ENCODE measurements around the gene PDE4B.

PDE4B gene

DNA sequence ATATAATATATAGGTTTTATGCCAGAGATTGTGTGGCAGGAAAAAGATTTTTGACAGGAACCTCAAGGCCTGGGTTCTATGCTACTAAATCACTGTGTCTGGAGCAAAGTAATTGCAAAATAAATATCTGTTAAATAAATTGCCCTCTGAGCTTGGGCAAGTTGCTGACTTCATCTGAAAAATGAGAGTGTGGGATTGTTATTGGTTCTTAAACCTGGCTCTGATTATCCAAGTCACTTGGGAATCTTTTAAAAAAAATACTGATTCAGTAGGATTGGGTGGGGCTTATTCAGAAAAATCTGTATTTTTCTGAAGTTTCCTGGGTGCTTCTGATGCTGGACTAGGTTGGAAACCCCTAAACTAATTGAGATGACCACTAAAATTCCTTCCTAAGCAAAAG lies 567.1 kb downstream of the PDE4B start:
- no peak overlapping the region for H3K4me3 ChIP-seq (replicated peaks; ENCODE audit: low read depth, low read length)
- DNase-seq (ENCODE audit: low read depth): no peak
- TF ChIP-seq, protein P1, sequence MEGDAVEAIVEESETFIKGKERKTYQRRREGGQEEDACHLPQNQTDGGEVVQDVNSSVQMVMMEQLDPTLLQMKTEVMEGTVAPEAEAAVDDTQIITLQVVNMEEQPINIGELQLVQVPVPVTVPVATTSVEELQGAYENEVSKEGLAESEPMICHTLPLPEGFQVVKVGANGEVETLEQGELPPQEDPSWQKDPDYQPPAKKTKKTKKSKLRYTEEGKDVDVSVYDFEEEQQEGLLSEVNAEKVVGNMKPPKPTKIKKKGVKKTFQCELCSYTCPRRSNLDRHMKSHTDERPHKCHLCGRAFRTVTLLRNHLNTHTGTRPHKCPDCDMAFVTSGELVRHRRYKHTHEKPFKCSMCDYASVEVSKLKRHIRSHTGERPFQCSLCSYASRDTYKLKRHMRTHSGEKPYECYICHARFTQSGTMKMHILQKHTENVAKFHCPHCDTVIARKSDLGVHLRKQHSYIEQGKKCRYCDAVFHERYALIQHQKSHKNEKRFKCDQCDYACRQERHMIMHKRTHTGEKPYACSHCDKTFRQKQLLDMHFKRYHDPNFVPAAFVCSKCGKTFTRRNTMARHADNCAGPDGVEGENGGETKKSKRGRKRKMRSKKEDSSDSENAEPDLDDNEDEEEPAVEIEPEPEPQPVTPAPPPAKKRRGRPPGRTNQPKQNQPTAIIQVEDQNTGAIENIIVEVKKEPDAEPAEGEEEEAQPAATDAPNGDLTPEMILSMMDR (IDR thresholded peaks at IDR 0.05; ENCODE audit: low read length, missing control alignments): no peak

DNA sequence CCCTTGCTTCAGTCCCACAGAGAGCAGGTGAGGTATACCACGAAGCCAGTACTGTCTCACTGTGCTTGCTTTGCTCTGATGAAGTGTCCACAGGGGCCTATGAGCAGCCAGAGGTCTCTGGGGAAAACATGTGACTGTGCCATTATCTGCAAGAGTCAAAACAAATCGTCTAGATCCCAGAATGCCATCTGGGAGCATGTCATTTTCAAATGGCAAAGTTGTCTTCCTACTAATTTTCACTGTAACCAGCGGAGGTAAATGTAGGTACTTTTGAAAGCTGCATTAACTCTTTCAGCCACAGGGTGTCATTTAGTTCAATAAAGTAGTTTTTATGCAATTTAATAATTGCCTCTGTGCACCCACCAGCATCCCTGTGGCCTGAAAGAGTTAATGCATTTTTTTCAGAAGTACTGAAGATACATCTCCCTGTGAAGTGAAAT lies 567.6 kb downstream of the PDE4B start:
- TF ChIP-seq, protein P1 (IDR thresholded peaks at IDR 0.05; ENCODE audit: low read length, missing control alignments): no peak
- no peak overlapping the region for H3K4me3 ChIP-seq (replicated peaks; ENCODE audit: low read depth, low read length)
- DNase-seq (ENCODE audit: low read depth): no peak

- TF ChIP-seq, protein P1 (IDR thresholded peaks at IDR 0.05; ENCODE audit: low read length, missing control alignments): no peak
- H3K4me3 ChIP-seq (replicated peaks; ENCODE audit: low read depth, low read length): no peak overlapping the region
- DNase-seq (ENCODE audit: low read depth): no peak
Measured at GRCh38 chr1:66364578-66365391, 572.1 kb downstream of the PDE4B start.

GRCh38 chr1:66365635-66366034 lies 572.9 kb downstream of the PDE4B start:
- DNase-seq (ENCODE audit: low read depth): no peak
- H3K4me3 ChIP-seq (replicated peaks; ENCODE audit: low read depth, low read length): no peak overlapping the region
- TF ChIP-seq, protein P1 (IDR thresholded peaks at IDR 0.05; ENCODE audit: low read length, missing control alignments): no peak

GRCh38 chr1:66366634-66367033 lies 573.9 kb downstream of the PDE4B start:
- no peak overlapping the region for H3K4me3 ChIP-seq (replicated peaks; ENCODE audit: low read depth, low read length)
- no peak for DNase-seq (ENCODE audit: low read depth)
- TF ChIP-seq, protein P1 (IDR thresholded peaks at IDR 0.05; ENCODE audit: low read length, missing control alignments): no peak

DNA sequence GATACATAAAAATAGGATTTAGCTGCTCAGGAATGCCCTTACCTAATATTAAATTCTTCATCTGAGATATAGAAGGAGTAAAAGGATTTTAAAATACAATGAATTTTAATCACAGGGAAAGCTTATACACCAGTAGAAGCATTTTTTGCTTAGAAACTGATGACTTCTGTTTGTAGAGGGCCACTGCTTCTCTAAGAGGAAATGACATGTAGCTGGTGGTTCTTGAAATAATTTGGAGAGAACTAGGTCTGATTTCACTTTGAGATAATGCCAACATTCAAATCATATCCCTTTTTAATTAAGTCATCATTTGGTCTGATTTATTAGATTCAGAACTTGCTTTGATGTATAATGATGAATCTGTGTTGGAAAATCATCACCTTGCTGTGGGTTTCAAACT lies 574.7 kb downstream of the PDE4B start:
- no peak for DNase-seq (ENCODE audit: low read depth)
- TF ChIP-seq, protein P1 (IDR thresholded peaks at IDR 0.05; ENCODE audit: low read length, missing control alignments): no peak
- H3K4me3 ChIP-seq (replicated peaks; ENCODE audit: low read depth, low read length): no peak overlapping the region

GRCh38 chr1:66368261-66368660 lies 575.6 kb downstream of the PDE4B start:
- DNase-seq (ENCODE audit: low read depth): no peak
- H3K4me3 ChIP-seq (replicated peaks; ENCODE audit: low read depth, low read length): no peak overlapping the region
- TF ChIP-seq, protein P1 (IDR thresholded peaks at IDR 0.05; ENCODE audit: low read length, missing control alignments): no peak

Measured in fibroblast of pulmonary artery (primary cell).